HG02642 (cell line): ENCODE results near the gene TMPRSS11E.
"Not testable (repeated sequence)": the region's sequence is repeated elsewhere in the genome, so short reads cannot be mapped to it uniquely, and the experiment has no call there.

Experiments
- ATAC-seq: cut with Tn5 transposase; IDR thresholded peaks from one replicate; pipeline ENCODE4 v1.9.1; 2021; ENCODE audit warnings: mild to moderate bottlenecking; ENCODE audit not compliant: unreplicated experiment, poor library complexity

The TMPRSS11E gene, protein sequence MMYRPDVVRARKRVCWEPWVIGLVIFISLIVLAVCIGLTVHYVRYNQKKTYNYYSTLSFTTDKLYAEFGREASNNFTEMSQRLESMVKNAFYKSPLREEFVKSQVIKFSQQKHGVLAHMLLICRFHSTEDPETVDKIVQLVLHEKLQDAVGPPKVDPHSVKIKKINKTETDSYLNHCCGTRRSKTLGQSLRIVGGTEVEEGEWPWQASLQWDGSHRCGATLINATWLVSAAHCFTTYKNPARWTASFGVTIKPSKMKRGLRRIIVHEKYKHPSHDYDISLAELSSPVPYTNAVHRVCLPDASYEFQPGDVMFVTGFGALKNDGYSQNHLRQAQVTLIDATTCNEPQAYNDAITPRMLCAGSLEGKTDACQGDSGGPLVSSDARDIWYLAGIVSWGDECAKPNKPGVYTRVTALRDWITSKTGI

DNA sequence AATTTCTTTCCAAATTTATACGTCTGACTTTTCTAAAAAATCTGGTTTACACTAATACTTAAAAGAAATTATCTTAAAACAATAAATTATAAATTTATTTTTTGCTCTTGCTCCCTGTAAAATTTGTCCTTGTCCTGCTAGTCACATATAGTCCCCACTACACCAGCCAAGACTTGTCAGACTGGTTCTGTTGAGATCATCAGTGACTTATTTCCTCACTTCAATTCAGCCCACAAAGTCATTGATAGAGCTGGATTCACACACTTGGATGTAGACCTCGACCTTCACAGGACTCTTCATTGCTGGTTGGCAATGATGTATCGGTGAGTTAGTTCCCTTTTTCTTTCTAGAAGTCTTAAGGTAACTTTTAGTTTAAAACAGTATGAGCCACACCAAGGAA is at the start of gene TMPRSS11E:
TMPRSS11E (plus strand) TSS at position 263 of the 400 bp plus-strand sequence; CDS start at position 313, 50 bp downstream.
- no peak for ATAC-seq

DNA sequence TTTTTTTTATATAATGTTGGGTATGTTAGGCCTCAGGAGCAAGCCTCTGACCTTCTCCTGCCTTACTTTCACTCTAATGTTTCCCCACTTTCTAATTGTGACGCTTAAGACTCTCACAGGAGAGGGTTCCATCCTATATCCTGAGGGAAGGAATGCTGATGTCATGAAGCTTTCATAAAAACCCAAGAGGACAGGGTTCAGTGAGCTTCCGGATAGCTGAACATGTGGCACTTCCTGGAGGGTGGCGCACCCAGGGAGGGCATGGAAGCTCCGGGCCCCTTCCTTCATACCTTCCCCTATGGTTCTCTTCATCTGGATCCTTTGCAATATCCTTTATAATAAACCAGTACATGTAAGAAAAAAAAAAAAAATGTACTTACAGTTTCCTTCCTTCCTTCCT is 48.0 kb upstream of the TMPRSS11E start:
- ATAC-seq: no peak

DNA sequence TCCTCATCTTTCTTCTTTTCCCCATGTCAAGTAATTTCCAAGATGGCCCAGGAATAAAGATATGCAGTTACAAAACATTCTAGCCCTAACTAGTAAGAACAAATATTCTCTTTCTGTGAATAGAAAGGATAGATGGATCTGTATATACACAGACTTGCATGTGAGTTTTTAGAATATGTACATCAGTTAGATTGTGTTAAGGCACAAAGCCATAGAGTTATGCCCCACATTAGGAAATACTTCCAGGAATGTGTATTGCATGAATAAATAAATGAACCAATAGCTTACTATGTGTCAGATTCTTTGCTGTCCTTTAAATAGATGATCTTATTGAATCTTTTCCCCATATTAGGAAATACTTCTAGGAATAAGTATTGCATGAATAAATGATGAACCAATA is 46.0 kb upstream of the TMPRSS11E start:
- ATAC-seq: no peak

DNA sequence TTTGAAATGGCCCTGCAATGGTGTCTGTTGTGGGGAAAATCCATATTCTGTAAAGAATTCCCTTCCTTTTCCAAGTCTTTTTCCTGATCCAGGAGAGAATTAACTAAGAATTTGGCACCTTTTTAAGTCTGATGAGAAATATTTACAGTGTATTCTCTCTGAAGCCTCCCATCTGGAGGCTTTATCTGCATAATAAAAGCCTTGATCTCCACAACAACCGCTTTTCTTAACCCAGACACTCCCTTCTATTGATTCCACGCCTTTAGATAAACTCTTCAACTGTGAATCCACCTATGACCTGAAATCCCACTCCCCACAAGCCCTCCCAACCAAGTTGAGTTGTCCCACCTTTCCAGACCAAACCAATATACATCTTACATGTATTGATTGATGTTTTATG is 43.1 kb upstream of the TMPRSS11E start:
- no peak for ATAC-seq

DNA sequence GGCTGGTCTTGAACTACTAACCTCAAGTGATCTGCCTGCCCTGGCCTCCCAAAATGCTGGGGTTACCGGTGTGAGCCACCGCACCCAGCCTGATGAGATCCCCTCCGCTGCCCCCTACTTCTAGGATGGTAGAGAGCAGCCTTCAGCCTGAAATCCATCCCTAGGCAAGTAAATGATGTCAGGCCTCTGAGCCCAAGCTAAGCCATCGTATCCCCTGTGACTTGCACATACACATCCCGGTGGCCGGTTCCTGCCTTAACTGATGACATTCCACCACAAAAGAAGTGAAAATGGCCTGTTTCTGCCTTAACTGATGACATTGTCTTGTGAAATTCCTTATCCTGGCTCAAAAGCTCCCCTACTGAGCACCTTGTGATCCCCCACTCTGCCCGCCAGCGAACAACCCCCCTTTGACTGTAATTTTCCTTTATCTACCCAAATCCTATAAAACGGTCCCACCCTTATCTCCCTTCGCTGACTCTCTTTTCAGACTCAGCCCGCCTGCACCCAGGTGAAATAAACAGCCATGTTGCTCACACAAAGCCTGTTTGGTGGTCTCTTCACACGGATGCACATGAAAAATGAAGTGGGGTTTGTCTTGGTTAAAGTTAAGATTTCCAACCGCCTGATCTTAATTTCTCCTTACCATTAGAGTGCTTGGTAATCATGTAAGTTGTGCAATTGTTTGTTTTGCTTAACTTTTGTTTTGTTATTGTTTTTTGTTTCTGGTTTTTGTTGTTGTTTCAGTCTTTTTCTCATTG is 41.4 kb upstream of the TMPRSS11E start:
- not testable (repeated sequence) for ATAC-seq

DNA sequence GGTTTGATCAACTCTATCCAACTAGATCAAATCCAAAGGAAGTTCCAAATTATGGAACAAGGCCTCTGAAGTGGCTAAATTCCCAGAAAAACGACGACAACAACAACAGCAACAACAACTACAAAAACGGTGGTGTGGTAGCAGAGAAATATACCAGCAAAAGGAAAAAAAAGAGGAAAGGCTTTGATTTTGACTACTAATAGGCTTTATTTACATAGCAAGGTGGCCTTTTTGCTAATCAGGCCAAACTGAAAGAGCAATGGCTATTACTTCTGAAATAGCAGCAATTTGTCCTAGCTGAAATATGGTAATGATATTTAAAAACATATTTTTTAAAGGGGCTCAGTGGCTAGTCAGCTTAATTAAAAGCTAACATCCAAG is 40.8 kb upstream of the TMPRSS11E start:
- no peak for ATAC-seq

DNA sequence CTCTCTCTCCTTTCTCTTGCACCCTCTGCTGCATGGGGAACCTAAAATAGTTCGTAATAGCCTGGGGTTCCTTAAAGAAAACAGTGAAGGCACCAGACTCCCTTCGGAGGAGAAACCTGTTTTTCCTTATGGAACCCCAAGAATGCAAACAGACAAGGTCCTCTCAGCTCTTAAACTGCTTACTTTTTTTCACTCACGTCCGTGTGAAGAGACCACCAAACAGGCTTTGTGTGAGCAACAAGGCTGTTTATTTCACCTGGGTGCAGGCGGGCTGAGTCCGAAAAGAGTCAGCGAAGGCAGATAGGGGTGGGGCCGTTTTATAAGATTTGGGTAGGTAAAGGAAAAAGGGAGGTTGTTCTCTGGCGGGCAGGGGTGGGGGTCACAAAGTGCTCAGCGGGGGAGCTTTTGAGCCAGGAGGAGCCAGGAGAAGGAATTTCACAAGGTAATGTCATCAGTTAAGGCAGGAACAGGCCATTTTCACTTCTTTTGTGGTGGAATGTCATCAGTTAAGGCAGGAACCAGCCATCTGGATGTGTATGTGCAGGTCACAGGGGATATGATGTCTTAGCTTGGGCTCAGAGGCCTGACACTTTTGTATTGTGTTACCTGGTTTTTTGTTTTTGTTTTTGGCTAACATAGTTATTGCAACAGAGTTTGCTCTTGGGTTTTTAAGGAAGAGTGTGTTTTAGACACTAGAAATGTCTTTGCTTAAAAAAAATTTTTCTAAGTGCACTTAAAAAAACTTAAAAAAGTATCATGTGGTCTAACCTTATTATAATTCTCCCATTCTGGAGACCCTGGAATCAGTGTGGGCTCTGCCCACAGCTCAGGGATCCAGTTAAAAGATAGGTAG is 40.0 kb upstream of the TMPRSS11E start:
- not testable (repeated sequence) for ATAC-seq

DNA sequence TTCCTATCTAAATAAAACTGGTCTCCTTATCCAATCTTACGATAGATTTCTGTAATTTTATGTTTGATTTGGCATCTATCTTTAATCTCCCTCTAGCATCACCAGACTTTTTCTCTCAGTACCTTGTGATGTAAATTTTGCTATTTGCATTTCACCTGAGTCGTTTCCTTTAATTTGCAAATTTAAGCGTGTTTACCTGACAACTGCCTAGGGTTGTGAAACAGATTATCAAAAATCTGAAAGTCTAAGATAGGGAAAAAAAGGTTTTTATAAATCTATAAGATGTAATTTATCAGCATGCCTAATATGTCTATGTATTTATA is 39.4 kb upstream of the TMPRSS11E start:
- ATAC-seq: no peak

DNA sequence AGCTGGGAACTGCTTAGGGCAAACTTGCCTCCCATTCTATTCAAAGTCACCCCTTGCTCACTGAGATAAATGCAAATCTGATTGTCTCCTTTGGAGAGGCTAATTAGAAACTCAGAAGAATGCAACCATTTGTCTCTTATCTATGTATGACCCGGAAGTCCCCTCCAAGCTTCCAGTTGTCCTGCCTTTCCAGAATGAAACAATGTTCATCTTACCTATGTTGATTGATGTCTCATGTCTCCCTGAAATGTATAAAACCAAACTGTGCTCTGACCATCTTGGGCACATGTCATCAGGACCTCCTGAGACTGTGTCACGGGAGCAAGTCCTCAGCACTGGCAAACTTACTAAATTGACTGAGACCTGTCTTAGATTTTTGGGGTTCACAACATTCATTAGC is 37.1 kb upstream of the TMPRSS11E start:
- no peak for ATAC-seq

DNA sequence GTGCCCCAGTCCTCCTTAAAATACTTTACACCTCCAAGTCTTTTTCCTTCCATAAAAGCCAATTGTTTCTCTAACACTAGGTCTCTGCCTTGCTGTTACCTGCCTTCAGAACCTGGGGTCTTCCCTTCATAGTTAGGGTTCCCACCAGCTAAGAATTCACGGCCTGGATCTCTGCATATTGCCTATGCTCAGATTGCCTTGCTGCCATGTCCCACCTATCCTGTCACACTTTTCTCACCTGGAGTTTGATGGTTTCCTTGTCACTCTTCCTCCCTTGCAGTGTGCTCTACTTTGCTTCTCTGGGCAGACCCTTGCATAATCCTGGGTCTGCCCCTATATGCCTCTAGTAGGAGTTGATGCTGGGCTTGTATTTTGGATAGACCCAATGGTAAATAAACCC is 36.6 kb upstream of the TMPRSS11E start:
- ATAC-seq: no peak

DNA sequence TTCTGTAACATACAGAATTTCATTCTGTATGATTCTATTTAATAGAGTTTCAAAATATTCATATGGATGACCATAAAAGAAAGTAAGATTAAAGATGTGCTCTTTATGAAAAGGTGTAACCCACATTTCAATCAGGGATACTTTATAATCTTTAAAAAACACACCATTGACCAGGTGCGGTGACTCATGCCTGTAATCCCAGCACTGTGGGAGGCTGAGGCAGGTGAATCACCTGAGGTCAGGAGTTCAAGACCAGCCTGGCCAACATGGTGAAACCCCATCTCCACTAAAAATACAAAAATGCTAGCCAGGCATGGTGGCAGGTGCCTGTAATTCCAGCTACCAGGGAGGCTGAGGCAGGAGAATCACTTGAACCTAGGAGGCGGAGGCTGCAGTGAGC is 35.2 kb upstream of the TMPRSS11E start:
- not testable (repeated sequence) for ATAC-seq

DNA sequence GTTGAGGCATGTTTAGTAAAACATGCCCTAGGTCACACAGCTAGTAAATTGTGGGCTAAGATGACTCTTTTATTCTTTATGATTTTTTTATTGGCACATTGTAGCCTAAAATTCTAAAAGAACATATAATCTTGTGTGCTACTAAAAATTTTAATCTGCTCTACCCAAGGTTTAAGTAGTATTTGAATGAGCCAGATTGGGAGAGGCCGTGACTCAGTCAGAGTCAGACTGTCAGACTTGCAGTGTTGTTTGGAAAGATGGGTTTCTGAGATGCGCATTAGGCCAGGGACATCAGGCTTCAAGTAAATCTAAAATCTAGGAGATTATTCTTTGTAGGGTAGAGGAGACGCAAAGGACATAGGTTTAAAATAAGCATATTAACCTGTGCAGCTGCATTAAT is 30.7 kb upstream of the TMPRSS11E start:
- ATAC-seq: no peak

DNA sequence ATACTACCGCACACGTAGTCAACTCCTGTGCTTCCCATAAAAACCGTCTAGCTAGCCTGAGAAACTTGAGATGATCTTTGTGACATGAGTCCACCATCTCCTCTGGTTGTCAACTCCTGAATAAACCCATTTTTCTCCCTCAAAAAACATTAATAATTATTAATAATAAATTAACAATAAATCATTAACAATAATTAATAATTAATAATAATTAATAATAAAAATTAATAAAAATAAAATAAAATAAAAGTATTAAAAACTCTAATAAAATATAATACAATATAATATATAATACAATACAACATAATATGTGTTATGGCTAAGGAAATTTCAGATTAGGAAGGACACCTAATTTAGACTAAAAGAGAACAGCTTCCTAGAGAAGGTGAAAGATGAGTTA is 20.7 kb upstream of the TMPRSS11E start:
- ATAC-seq: no peak

DNA sequence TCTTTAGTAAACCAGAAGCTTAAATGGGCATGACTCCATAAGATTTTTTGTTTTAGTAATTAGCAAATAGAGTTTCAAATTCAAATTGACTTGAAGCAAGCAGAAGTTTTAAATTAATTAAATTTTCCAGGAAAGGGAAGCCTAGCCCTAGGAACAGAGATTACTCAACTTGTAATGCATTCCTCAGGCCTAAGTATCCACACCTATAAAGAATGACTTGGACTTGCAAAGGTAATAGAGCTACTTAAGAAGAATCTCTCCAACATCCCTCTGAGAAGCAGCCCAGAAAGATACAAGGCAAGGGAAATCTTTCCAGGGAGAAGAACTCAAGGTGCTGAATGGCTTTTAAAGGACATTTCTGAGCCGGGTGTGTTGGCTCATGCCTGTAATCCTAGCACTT is 16.9 kb upstream of the TMPRSS11E start:
- ATAC-seq: no peak

DNA sequence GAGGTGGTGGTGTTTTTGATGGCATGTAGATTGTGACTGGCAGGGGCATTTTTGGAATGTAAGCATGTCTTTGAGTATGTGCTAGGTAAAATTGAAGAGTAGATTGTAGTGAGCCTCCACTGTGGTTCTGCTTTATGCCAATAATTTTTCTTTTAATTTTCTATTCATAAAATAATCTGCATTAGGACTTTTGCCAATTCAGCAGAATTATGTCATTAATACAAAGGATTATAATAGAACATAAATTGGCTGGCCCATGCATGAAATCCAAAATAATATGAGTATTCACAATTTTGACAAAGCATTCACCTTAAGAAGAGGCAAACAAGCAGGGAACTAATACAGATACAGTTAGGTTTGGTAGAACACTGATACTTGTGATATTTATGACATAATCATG is 14.9 kb upstream of the TMPRSS11E start:
- no peak for ATAC-seq

DNA sequence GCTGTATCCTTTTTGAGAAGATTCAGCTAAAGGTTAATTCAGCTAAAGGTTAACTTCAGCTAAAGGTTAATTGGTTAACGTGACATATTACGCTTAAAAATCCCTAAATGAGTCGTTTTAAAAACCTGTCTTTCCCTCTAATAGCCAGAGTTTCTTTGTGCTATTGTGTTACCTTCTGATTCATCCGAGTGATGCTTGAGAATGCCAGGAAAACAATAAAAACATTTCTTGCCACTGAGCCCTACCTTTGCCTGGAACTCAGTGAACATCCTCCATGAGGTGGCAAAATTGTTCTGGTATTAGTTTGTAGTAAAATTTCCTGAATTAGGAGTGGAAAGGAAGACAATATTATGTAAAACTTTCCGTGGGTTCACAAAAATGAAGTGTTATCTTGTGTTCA is 13.7 kb upstream of the TMPRSS11E start:
- no peak for ATAC-seq

DNA sequence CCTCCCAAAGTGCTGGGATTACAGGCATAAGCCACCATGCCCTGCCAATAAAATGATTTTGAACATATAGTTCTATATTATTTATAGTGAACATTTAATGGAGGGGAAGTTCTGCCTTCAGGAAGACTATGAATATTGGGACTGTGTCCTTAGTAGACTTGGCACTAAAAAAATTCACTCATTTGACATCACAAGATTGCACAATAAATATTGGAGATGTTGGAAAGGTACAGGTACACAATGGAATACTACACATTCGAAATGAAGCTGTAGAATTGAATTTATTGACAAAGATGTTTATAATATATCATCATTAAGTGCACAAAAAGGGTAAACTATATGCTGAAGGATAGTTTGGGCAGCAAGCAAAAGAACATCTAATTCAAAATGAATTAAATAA is 13.0 kb upstream of the TMPRSS11E start:
- no peak for ATAC-seq

DNA sequence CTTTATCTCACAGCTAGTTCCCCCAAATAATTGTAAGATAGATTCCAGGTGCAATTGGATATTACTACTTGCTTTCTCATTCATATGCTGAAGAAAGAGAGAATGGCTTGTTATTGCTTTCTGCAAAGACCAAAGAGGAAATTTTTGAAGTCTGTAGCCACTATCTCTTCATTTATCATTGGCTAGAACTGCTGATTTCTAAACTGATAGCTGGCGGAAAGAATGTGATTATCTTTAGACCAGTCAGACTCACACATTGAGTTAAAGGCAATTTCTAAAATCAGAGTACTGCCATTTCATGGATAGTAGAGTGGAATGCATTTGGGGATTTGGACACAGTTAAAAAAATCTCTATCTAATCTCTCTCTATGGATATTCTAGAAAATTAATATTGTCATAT is 12.4 kb upstream of the TMPRSS11E start:
- ATAC-seq: no peak

DNA sequence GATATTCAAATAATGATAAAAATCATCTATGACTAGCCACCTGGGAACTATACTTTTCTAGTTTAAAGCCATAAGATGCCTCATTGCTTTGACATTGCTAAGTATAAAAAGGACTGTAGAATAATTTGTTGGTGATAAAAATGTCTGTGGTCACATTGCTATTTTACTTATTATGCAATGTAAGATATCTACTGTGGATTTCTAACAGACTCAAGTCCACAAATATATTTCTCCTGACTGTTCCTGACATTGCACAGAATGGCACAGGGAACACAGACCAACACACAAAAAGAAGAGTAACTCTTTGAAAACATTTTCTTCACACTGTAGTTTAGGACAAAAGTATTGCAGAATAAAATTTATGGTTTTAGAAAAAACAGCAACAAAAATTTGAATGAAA is 2.2 kb upstream of the TMPRSS11E start:
- ATAC-seq: no peak

DNA sequence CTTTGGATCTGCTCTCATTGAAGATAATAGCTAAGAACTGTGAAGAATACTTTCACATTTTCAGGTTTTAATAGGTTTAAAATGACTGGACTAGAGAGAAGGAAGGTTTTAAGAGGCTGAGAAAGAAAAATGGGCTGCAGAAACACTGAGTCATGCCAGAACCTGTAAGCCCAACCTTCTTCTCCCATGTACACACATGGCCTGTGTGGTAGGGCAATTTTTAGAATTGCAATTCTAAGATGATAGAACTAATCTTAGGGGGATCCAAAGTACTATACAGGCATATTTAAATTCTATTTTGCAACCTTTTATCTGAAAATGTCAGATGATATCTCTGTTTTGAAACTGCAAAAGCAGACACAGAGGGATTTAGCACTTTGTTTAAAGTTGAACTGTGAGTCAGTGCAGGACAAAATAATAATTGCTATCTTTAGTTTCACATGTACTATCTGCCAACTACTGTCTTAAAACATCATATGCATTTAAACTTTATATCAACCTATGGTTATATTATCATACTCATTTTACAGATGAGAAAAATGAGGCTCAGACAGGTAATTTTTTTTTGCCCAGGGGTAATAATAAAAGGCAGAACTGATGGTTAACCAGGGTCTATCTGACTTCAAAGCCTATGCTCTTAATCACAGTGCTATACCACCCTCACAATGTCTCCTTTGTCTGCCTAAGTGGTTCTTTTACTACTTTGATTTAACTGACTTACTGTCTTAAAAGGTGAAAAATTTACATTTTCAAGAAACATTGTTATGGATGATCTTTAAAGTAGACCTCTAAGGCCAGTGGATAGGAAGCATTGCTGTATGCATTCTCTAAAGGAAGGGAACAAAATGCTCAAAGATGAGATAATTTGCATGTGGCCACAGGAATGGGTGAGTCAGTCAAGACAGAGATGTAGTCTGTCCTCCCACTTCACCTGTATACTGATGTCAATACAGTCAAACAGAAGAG is 4.3 kb downstream of the TMPRSS11E start:
- peak; percentile 77 for ATAC-seq
